Muscle of arm (tissue), 12 donors: Measurements from ENCODE around the gene KLF6. TPM values are rescaled to one million over a fixed set of nuclear protein-coding genes. Genes with fewer than 3 reads are reported as not detected.

Experiments
- DNase-seq: peaks from one replicate; pipeline ENCODE4 v3.0.0-alpha.2; 2013
- polyA plus RNA-seq, 12 donors: library from polyadenylated mRNA; unstranded; fragments of 120-200 nt; gene quantifications; one replicate each; pipeline ENCODE4 v1.2.1, GENCODE V29; 2013; ENCODE audit not compliant: insufficient read length in 12 of 12

Gene KLF6
- polyA plus RNA-seq, 12 donors = 77.5 to 203 (median 100) TPM

- no peak for DNase-seq
These were observed 29.2 kb upstream of the KLF6 start for GRCh38 chr10:3813986-3814837.

- DNase-seq = no peak
These were observed 28.3 kb upstream of the KLF6 start for GRCh38 chr10:3813267-3813666.

- no peak for DNase-seq
These were observed 27.1 kb upstream of the KLF6 start for GRCh38 chr10:3812141-3812540.

DNA sequence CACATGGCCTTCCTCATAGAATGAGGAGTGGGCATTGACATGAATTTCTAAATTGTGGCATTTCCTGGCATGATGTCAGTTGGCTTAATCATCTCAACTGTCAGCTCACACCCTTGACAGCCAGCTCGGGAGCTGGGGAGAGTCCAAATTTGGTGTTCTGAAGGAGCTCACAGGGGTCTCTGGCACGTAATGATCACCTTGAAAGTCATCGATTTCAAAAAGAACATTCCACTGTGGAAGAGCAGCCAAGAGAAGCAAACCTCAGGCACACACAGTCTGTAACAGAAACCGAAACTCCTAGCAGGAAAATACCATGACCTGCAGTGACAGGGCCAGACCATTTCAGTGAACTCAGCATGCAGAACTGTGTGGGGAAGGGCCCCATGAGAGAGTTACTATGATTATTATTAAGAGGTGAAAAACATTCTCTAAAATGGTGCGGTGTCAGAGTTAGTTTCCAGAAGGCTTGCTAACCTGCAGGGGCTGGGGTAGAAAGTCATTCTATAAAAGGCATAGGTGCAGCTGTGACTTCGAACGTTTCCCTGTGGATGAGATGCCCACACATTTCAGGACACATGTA, 26.4 kb upstream of the KLF6 start:
- no peak for DNase-seq

DNA sequence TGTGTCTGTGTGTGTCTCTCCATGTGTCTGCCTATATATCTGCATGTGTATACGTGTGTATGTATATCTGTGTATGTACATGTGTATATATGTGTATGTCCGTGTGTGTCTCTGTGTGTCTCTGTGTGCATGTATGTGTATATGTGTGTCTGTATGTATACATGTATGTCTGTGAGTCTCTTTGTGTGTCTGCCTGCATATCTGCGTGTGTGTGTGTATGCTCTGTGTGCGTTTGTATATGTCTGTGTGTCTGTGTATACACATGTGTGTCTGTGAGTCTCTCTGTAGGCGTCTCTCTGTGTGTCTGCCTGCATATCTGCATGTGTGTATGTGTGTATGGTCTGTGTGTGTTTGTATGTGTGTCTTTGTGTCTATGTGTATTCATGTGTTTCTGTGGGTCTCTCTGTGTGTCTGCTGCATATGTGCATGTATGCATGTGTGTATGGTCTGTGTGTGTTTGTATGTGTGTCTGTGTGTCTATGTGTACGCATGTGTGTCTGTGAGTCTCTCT, 23.7 kb upstream of the KLF6 start:
- DNase-seq = no peak

GRCh38 chr10:3807928-3808496, 23.0 kb upstream of the KLF6 start:
- DNase-seq = no peak

GRCh38 chr10:3807211-3807927, 22.4 kb upstream of the KLF6 start:
- DNase-seq = no peak

DNA sequence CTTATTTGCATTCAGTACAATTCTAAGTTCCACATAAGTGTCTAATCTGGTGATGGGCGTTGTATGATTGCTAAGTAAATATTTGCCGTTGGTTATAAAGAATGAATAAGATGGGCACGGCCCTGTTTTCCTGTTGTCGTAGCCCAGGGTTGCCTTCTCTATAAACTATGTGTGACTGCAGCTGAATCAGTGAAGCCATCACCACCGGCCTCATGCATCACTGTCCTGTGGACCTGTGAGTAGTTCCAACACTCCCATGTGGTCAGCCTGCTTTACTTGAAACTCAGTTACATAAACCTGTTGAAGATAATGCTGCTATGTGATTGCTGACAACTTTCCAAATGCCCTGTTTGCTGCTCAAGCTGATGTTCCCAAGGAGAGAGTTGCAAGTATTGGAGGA, 21.6 kb upstream of the KLF6 start:
- DNase-seq = no peak

GRCh38 chr10:3805791-3806461, 20.9 kb upstream of the KLF6 start:
- peak; percentile 73 for DNase-seq

- no peak for DNase-seq
These were observed 20.3 kb upstream of the KLF6 start for GRCh38 chr10:3805201-3805790.

DNA sequence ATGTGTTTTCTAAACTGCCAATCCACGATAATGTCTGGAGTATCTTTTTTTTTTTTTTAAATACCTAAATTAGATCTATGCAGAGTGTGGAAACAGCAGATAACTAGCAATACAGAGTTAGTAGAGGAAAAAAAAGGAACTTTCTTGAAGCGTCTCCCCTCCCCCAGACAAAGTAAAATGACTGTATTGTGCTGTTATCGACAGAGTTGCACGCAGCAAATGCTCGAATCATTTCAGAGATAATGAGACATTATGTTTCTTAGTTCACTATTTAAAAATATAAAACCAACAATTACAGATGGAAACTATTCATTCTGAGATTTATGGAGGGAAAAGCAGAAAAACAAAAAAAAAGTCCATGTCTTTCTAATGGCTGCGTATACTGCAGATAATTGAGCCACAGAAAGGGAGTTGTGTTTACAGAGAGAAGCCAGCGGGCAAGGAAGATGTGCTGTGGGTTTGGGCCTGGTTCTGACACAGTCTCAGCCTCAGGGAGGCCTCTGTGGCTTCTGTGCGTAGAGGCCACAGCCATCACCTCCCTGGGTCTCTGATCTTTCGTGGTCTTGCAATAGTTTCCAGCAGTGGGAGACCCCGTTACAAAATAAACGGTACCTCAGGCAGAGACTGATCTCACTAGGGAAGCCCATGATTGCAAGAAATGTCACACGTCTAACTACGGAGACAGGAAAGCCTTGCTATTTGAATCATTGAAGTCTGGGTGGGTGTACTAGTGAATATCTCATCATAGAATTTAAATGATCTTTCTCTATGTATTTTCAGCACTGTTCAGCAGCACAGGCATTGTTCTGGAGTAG, 19.1 kb upstream of the KLF6 start:
- DNase-seq = no peak

GRCh38 chr10:3803295-3803926, 18.4 kb upstream of the KLF6 start:
- no peak for DNase-seq

DNA sequence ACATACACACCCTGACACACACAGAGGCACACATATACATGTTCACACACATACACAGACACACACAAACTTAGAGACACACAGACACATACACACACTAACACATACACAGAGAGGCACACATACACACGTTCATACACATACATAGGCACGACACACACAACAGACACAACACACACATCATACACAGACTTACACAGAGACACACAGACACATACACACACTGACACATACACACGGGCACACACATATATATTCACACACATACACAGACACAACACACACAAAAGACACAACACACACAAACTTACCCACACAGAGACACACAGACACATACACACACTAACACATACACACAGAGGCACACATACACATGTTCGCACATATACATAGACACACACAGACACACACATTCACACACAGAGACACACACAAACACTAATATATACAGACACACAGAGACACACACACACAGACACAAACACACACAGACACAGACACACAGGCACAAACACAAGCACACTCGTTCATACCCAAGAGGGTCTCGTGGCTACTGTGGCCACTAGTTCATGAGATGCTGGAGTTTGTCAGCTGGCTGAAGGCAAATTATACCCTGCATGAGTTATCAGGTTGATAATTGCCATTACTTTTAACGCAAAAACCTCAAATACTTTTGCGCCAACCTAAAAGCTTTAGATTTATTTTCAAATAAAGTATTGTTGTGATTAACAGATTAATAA, 17.7 kb upstream of the KLF6 start:
- DNase-seq = no peak

- no peak for DNase-seq
These were observed 16.7 kb upstream of the KLF6 start for GRCh38 chr10:3801558-3802192.

GRCh38 chr10:3800586-3800985, 15.6 kb upstream of the KLF6 start:
- no peak for DNase-seq

GRCh38 chr10:3797750-3798149, 12.7 kb upstream of the KLF6 start:
- DNase-seq = no peak

DNA sequence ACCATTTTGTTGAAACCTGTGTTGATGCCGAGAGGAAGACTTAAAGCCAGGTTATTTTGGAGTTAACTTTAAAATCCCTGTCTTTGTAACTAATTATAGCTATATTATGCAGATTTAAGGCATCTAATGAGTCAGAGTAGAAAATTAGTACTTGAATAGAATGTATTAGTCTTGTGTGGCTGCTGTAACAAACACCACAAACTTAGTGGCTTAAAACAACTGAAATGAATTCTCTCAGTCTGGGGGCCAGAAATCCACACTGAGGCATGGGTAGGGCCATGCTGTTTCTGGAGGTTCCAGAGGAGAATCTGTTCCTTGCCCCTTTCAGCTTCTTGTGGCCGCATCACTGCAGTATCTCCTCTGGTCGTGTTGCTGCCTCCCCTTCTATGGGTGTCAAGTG, 8.5 kb upstream of the KLF6 start:
- DNase-seq = no peak

DNA sequence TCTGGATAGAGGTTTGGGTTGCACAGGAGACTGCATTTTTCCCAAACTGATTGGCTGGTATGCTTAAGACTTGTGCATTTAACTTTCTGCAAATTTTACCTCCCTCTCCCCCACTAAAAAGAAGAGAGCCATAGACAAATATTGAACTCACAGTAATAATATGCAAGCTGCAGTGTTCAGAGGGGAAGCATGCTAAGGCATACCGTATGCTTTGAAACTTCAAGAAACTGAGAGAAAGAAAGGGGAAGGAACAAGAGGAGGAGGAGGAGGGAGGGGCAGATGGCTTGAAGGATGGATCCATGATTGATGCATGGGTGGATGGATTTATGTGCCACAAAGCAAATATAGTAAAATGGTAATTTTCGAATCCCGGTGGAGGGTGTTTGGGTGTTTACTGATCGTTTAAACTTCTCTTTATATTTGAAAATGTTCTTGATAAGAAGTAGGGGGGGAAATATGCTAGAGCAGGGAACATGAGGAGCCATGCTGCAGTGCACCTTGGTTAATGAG, 7.8 kb upstream of the KLF6 start:
- DNase-seq = no peak
